GM12874 (cell line): ENCODE data around the gene LIFR.

Experiments used
- TF ChIP-seq, protein P1 (sequence below): IDR thresholded peaks from 2 replicates; pipeline ENCODE4 v1.5.1; 2011; ENCODE audit warnings: low read depth, mild to moderate bottlenecking, control low read depth, low read length, moderate library complexity; ENCODE audit not compliant: insufficient read depth

The LIFR gene

DNA sequence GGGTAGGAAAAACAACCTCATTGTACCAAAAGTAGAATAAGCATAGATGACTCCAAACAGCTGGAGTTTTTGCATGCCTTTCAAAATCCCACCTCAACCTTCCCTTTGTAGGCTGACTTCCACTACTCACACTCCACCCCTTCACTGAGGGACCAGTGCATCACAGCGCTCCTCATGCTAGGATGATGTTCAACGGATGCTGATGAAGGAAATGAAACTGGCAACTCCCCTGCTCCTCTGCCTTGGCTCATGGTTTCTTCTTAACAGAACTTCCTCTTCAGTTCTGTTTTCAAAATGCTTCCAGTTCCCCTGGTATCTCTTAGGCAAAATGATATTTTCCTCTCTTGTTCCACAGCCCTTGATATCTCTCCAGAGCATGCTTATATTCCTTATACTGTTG, 29.0 kb downstream of the LIFR start:
- TF ChIP-seq, protein P1, sequence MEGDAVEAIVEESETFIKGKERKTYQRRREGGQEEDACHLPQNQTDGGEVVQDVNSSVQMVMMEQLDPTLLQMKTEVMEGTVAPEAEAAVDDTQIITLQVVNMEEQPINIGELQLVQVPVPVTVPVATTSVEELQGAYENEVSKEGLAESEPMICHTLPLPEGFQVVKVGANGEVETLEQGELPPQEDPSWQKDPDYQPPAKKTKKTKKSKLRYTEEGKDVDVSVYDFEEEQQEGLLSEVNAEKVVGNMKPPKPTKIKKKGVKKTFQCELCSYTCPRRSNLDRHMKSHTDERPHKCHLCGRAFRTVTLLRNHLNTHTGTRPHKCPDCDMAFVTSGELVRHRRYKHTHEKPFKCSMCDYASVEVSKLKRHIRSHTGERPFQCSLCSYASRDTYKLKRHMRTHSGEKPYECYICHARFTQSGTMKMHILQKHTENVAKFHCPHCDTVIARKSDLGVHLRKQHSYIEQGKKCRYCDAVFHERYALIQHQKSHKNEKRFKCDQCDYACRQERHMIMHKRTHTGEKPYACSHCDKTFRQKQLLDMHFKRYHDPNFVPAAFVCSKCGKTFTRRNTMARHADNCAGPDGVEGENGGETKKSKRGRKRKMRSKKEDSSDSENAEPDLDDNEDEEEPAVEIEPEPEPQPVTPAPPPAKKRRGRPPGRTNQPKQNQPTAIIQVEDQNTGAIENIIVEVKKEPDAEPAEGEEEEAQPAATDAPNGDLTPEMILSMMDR, result no peak

DNA sequence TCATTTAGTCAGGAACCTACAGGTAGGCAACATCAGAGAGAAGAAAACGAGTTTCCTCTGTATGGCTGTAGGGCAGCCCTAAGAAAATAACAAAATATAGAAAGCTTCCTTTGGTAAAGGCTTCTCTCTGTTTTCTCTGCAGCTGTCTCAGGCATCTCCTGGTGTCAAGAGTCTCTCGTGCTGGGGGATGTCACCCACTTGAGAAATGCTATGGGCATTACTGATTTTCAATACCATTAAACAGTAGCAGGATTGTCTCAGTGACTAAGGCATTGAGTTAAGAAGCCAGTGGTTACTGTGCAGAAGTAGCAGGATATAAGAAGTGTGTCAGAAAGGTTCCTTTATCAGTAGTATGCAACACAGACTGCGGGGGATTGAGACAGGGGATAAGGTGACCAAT, 32.4 kb downstream of the LIFR start:
- TF ChIP-seq, protein P1, result no peak

DNA sequence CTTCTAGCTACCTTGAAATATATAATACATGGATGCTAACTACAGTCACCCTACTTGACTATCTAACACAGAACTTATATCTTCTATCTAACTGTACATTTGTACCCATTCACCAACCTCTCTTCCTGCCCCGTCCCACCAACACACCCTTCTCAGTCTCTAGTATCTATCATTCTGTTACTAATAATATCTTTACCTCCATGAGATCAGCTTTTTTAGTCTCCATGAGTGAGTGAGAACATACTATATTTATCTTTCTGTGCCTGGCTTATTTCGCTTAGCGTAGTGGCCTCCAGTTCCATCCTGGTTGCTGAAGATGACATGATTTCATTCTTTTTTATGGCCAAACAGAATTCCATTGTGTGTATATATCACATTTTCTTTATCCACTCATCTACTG, 37.0 kb downstream of the LIFR start:
- TF ChIP-seq, protein P1, result no peak

DNA sequence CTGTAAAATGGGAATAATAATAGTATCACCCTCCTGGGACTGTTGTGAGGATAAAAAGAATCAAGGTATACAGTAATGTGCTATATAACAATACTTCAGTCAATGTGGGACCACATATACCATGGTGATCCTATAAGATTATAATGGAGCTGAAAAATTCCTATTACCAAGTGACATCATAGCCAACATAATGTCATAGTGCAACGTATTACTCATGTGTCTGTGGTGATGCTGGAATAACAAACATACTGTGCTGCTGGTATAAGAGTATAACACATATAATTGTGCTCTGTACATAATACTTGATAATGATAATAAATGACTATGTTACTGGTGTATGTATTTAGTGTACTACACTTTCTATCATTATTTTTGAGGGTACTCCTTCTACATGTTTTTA, 38.1 kb downstream of the LIFR start:
- TF ChIP-seq, protein P1, result no peak

DNA sequence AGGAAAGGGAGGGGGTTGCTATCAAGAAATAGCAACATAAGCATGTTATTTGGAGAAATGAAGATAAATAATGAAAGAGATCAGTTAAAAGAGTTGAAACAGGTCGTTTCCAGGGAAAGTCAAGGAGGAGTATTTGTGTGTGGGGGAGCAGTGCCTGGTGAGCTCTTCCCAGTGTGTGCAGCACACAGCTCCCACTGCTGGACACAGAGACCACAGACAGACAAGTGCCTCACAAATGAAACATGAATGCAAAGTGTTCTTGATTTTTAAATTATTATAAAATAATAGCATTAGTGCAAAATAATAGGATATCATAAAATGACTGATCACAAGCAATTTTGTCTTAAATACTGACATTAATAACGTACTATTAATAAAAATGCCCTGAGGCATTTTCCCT, 40.8 kb downstream of the LIFR start:
- TF ChIP-seq, protein P1, result no peak

DNA sequence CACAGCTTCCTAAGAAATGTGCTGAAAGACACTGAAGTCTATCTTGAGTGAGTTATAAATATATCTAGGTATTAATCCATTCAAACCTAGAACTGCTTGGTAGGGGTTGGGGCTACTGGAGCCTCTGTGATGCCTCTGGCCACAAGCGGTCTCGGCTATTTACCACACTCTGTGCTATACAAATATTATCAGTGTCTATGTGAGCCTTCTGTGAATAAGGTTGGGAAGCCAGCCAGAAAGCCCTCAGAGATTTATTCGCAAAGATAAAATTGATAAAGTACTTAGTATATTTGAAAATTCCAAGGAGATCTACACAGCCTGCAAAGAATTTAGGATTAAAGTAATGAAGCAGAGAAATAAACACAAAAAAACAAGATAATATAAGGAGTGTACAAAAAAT, 41.4 kb downstream of the LIFR start:
- TF ChIP-seq, protein P1, result no peak

DNA sequence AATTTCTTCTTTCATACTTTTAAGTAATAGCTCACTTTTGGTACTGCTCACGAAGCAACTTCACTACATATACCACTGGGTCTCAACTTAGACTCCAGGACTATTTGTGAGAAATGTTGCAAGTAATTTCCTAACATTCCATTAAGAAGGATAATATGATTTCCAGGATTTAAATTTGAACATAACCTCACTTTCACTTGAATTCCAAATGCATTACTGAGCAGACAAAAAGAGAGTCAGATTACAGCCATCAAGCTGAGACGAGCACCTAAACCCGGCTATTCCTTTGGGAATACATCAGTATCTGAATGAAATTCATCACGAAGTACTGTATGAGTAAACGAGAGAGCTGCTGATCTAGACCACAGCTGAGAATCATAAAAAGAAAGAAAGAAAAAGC, 47.3 kb downstream of the LIFR start:
- TF ChIP-seq, protein P1, result no peak

DNA sequence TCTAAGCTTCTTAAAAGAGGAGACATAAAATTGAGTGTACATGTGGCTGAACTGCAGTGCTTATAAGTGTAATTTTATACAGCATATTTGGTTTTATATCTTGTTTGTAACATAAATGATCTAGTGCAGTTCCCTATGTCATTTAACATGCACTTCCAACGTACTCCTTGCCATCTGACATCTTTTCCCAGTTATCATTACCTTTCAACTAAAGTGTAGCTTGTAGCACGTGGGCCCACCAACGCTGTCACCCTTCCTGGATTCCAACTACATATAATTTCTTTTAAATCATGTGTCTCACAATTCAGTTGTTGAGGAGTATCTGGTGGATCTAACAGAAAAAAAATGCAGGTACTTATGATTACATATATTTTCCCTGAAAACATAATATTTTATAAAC, 50.1 kb downstream of the LIFR start:
- TF ChIP-seq, protein P1, result no peak
